Esophagus squamous epithelium (tissue), 5 donors: Measurements from ENCODE around the gene GRIPAP1. TPM values are rescaled to one million over a fixed set of nuclear protein-coding genes. Genes with fewer than 3 reads are reported as not detected.
A peak's percentile ranks its signal among the peaks of the same experiment; 100 is the strongest.

Source experiments
- DNase-seq: peaks from one replicate; lab custom pipeline; 2025; lab: John Stamatoyannopoulos, UW
- H3K27ac ChIP-seq, 4 donors: fragments of 200-600 bp; sonication (generic); one replicate each; pipeline ENCODE4 v1.5.1; 2016 to 2019; ENCODE audit warnings: mild to moderate bottlenecking in 1 of 4
- H3K27me3 ChIP-seq, 4 donors: fragments of 200-600 bp; sonication (generic); 1 replicate in 3 of 4; 2 replicates in 1 of 4; pipeline versions ENCODE4 v1.5.1 to v1.6.0; 2017 to 2021; ENCODE audit warnings: antibody characterized with exemption in 1 of 4
- H3K36me3 ChIP-seq, 3 donors: fragments of 200-600 bp; sonication (generic); one replicate each; pipeline ENCODE4 v1.5.1; 2016 to 2019
- H3K4me1 ChIP-seq, 3 donors: fragments of 200-600 bp; sonication (generic); one replicate each; pipeline ENCODE4 v1.5.1; 2017 to 2019
- H3K4me3 ChIP-seq, 4 donors: fragments of 200-600 bp; sonication (generic); 1 replicate in 3 of 4; 2 replicates in 1 of 4; pipeline ENCODE4 v1.5.1; 2016 to 2019; ENCODE audit warnings: mild to moderate bottlenecking in 2 of 4, moderate library complexity in 1 of 4
- H3K9me3 ChIP-seq, 3 donors: fragments of 200-600 bp; sonication (generic); one replicate each; pipeline ENCODE4 v1.5.1; 2016 to 2019
- POLR2A ChIP-seq, 4 donors: fragments of 450-650 bp; IDR thresholded peaks; one replicate each; pipeline ENCODE4 v1.6.1; 2017; ENCODE audit warnings: antibody characterized with exemption in 4 of 4, mild to moderate bottlenecking in 4 of 4, moderate library complexity in 3 of 4
- WGBS, 2 donors: methylation state at CpG; one replicate each; pipeline ENCODE4 v1.1.5; 2018; 5-methylcytosine and 5-hydroxymethylcytosine counted together
- intact Hi-C: fragments of 100-400 bp; cut with DNase I; formaldehyde crosslinking; loops from one replicate; pipeline ENCODE4 v1.15.0; 2022
- small RNA-seq, 4 donors: library from RNA; depleted of rRNA; stranded (forward); fragments of <200 nt; gene quantifications; one replicate each; pipeline ENCODE3, GENCODE V24; 2016
- total RNA-seq, 4 donors: library from RNA; depleted of rRNA; stranded (reverse); fragments of >200 nt; gene quantifications; one replicate each; pipeline ENCODE4 v1.1.0, GENCODE V29; 2016
- TF ChIP-seq, protein P1 (sequence below), 6 experiments: fragments of 450-650 bp in 4 of 6; fragments of 200-600 bp in 2 of 6; sonication (generic) in 2 of 6; IDR thresholded peaks; one replicate each; pipeline ENCODE4 v1.5.1; 2016 to 2019; ENCODE audit warnings: antibody characterized with exemption in 6 of 6, mild to moderate bottlenecking in 4 of 6, moderate library complexity in 4 of 6
- donor health status: DM: yes; HTN: yes; CAD: no.

The GRIPAP1 gene
- total RNA-seq, 4 donors from 2014 or later = 15.4 to 28.4 (median 22.9) TPM

DNA sequence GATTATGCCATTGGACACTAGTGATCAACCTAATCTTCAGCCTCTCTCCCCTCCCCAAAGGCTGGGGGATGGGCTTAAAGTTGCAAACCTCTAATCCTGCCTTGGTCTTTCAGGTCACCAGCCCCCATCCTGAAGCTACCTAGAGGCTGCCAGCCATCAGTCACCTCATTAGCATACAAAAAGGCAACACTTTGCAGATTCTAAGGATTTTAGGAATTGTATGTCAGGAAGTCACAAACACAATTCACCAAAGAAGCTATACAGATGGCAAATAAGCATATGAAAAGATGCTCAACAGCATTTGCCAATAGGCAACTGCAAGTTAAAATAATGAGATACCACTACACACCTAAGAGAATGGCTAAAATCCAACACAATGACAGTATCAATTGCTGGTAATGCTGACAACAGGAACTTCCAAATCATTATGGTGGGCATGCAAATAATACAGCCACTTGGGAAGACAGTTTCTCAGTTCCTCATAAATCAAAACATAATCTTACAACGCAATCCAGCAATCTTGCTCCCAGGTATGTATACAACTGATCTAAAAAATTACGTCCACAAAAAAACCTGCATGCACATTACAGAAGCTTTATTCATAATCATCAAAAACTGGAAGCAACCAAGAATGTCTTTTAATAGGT, 74.2 kb downstream of the GRIPAP1 start:
- DNase-seq = no peak
- intact Hi-C loops = no loop called here
- H3K27ac ChIP-seq = no peak overlapping the region
- 63 to 81% methylated on average over 2 of the region's 2 CpGs for WGBS, 2 donors
- no peaks in the 10 kb centered on the region for H3K27me3 ChIP-seq
- H3K36me3 ChIP-seq = peaks cover 4 to 98% (median 5%) of the 10 kb centered on the region in 3 donors
- no peak for TF ChIP-seq POLR2A (IDR thresholded peaks at IDR 0.05)
- TF ChIP-seq, protein P1, sequence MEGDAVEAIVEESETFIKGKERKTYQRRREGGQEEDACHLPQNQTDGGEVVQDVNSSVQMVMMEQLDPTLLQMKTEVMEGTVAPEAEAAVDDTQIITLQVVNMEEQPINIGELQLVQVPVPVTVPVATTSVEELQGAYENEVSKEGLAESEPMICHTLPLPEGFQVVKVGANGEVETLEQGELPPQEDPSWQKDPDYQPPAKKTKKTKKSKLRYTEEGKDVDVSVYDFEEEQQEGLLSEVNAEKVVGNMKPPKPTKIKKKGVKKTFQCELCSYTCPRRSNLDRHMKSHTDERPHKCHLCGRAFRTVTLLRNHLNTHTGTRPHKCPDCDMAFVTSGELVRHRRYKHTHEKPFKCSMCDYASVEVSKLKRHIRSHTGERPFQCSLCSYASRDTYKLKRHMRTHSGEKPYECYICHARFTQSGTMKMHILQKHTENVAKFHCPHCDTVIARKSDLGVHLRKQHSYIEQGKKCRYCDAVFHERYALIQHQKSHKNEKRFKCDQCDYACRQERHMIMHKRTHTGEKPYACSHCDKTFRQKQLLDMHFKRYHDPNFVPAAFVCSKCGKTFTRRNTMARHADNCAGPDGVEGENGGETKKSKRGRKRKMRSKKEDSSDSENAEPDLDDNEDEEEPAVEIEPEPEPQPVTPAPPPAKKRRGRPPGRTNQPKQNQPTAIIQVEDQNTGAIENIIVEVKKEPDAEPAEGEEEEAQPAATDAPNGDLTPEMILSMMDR (IDR thresholded peaks at IDR 0.05) = no peak
- no peaks in the 10 kb centered on the region for H3K4me1 ChIP-seq
- no peak overlapping the region for H3K4me3 ChIP-seq
- H3K9me3 ChIP-seq = no peaks in the 10 kb centered on the region

DNA sequence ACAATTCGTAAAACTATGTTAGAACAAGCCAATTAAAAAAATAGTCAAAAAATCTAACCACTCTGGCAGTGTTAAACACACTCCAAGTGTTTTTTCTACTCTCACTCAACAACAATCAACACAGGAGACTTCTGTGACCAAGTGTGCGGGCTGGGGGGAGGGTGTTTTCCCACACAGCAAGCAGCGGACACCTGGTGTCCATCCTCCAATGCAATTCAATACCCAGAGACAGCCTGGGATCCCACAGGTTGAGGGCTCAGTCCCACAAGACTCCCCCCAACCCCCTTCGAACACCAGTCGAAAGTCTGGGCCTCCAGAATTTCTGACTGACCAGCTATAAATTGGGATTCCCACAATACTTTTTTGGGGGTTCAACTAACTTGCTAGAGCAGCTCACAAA, 74.9 kb downstream of the GRIPAP1 start:
- H3K4me3 ChIP-seq = no peak overlapping the region
- H3K36me3 ChIP-seq = peaks cover 4 to 98% (median 5%) of the 10 kb centered on the region in 3 donors
- H3K27me3 ChIP-seq = no peaks in the 10 kb centered on the region
- no peaks in the 10 kb centered on the region for H3K4me1 ChIP-seq
- intact Hi-C loops = no loop called here
- H3K9me3 ChIP-seq = no peaks in the 10 kb centered on the region
- WGBS, 2 donors = 76 to 77% methylated on average over 3 of the region's 5 CpGs
- no peak for DNase-seq
- H3K27ac ChIP-seq = no peak overlapping the region
- TF ChIP-seq, protein P1 (IDR thresholded peaks at IDR 0.05) = no peak
- no peak for TF ChIP-seq POLR2A (IDR thresholded peaks at IDR 0.05)

DNA sequence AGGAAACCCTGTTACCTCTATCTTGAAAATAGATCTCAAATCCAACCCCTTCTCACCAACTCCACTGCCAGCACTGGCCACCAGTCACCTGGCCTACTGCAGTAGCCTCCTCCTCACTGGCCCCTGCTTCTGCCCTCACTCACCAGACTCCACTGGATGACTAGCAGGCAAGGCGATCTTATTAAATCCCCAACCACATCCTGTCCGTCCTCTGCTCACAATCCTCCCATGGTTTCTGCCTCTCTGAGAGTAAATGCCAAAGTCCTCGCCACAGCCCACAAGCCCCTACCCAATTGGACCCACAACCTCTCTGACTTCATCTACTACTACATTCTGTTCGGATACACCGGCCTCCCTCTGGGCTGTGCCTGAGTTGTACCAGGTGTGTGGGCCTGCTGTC, 77.8 kb downstream of the GRIPAP1 start:
- intact Hi-C loops = no loop called here
- WGBS, 2 donors = 86 to 88% methylated on average over 4 to 5 of the region's 5 CpGs
- peaks cover 0 to 81% (median 2%) of the 10 kb centered on the region in 3 donors for H3K36me3 ChIP-seq

DNA sequence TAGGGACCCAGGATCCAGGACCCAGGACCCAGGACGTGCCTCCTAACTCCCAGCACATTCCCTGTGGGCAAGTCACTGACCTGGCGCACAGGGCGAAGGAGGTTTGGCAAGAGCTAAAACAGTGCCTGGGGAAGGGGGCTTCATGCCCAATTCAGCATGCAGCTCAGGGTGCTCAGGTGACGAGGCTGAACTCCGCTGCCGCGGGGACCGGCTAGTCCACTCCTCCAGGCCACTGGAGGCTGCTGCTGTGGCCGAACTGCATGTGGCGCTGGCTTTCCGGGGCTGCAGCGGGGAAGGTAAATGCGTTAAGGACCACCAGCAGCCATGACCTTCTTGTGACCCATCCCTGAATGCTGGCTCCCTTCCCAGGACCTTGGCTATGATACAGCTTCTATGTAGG, 78.3 kb downstream of the GRIPAP1 start:
- Histone ChIP-seq H3K36me3 (peaks cover 0 to 77% (median 0%) of the 10 kb centered on the region in 3 donors), H3K27me3 (no peaks in the 10 kb centered on the region), H3K4me3 (no peak overlapping the region), H3K4me1 (peaks cover 0 to 15% (median 0%) of the 10 kb centered on the region in 3 donors), H3K9me3 (no peaks in the 10 kb centered on the region), H3K27ac (peak overlapping the region in 1 of 4 donors; percentile 9)
- intact Hi-C loops = no loop called here
- TF ChIP-seq, protein P1 (IDR thresholded peaks at IDR 0.05) = no peak
- TF ChIP-seq POLR2A (IDR thresholded peaks at IDR 0.05) = no peak
- no peak for DNase-seq
- WGBS, 2 donors = 80% methylated on average over 2 of the region's 13 CpGs; no CpG with 5 or more reads in 1 of the 2 donors

More for the DNA sequence above, 77.8 kb downstream of the GRIPAP1 start:
- Histone ChIP-seq H3K4me3 (no peak overlapping the region), H3K4me1 (peaks cover 0 to 13% (median 0%) of the 10 kb centered on the region in 3 donors), H3K9me3 (no peaks in the 10 kb centered on the region), H3K27me3 (no peaks in the 10 kb centered on the region), H3K27ac (no peak overlapping the region)
- no peak for DNase-seq
- TF ChIP-seq, protein P1 (IDR thresholded peaks at IDR 0.05) = no peak
- no peak for TF ChIP-seq POLR2A (IDR thresholded peaks at IDR 0.05)

Small RNAs within 50 kb of the gene (small RNA-seq; reads per million reads assigned to genes)
- 0 to 0.14 (median 0) reads per million in 4 donors for gene RNU6-722P

Other genes starting within 250 kb of the GRIPAP1 start
- not detected for gene GLOD5, start 240.5 kb downstream of the GRIPAP1 start, total RNA-seq
- not detected for gene GATA1, start 215.7 kb downstream of the GRIPAP1 start, total RNA-seq
- 10 to 100 TPM; 39.9 to 54.9 (median 48.2) TPM for gene HDAC6, start 200.2 kb downstream of the GRIPAP1 start, total RNA-seq
- gene ERAS, start 175.8 kb downstream of the GRIPAP1 start, total RNA-seq = not detected
- 1 to 10 TPM in 2 of 4 donors, under 1 TPM in 1, not detected in 1; 0.44 to 2.3 (median 1.3) TPM for gene PCSK1N, start 166.7 kb downstream of the GRIPAP1 start, total RNA-seq
- 10 to 100 TPM; 27.1 to 58.9 (median 34.6) TPM for gene TIMM17B, start 104.5 kb downstream of the GRIPAP1 start, total RNA-seq
- 10 to 100 TPM; 45.3 to 87.4 (median 53.0) TPM for gene PQBP1, start 104.3 kb downstream of the GRIPAP1 start, total RNA-seq
- gene SLC35A2, start 90.6 kb downstream of the GRIPAP1 start, total RNA-seq = 10 to 100 TPM; 13.7 to 28.9 (median 21.0) TPM
- 1 to 10 TPM; 3.3 to 9.7 (median 7.6) TPM for gene PIM2, start 83.2 kb downstream of the GRIPAP1 start, total RNA-seq
- gene OTUD5, start 44.7 kb downstream of the GRIPAP1 start, total RNA-seq = 10 to 100 TPM; 15.7 to 28.4 (median 24.3) TPM
- gene KCND1, start 30.4 kb downstream of the GRIPAP1 start, total RNA-seq = under 1 TPM in 3 of 4 donors, not detected in 1; 0.04 to 0.57 (median 0.53) TPM
- 10 to 100 TPM; 24.3 to 48.4 (median 43.1) TPM for gene TFE3, start 41.1 kb upstream of the GRIPAP1 start, total RNA-seq
- gene CCDC120, start 56.7 kb upstream of the GRIPAP1 start, total RNA-seq = 10 to 100 TPM; 11.7 to 40.3 (median 22.6) TPM
- gene PRAF2, start 71.7 kb upstream of the GRIPAP1 start, total RNA-seq = 1 to 10 TPM; 2.3 to 9.5 (median 5.9) TPM
- gene WDR45, start 77.6 kb upstream of the GRIPAP1 start, total RNA-seq = 10 to 100 TPM; 30.1 to 78.0 (median 37.0) TPM
- 10 to 100 TPM; 16.2 to 21.5 (median 19.2) TPM for gene GPKOW, start 121.5 kb upstream of the GRIPAP1 start, total RNA-seq
- 10 to 100 TPM in 1 of 4 donors, 1 to 10 TPM in 3; 5.1 to 15.0 (median 8.5) TPM for gene MAGIX, start 160.5 kb upstream of the GRIPAP1 start, total RNA-seq
- 100 to 1,000 TPM; 134 to 187 (median 152) TPM for gene PLP2, start 169.6 kb upstream of the GRIPAP1 start, total RNA-seq
- gene PRICKLE3, start 184.1 kb upstream of the GRIPAP1 start, total RNA-seq = 10 to 100 TPM; 15.7 to 33.8 (median 19.9) TPM
- under 1 TPM; 0.15 to 0.57 (median 0.37) TPM for gene SYP, start 197.9 kb upstream of the GRIPAP1 start, total RNA-seq
- gene CACNA1F, start 231.1 kb upstream of the GRIPAP1 start, total RNA-seq = under 1 TPM in 1 of 4 donors, not detected in 3; 0.38 TPM
- 10 to 100 TPM; 12.3 to 21.3 (median 14.2) TPM for gene CCDC22, start 233.2 kb upstream of the GRIPAP1 start, total RNA-seq